Breast epithelium (tissue), 3 donors: ENCODE measurements around the gene KLHL29.

Experiments
- POLR2A ChIP-seq: fragments of 450-650 bp; IDR thresholded peaks from one replicate; pipeline ENCODE4 v1.6.1; 2016; ENCODE audit warnings: antibody characterized with exemption, mild to moderate bottlenecking, moderate library complexity
- POLR2AphosphoS5 ChIP-seq, 3 donors: sonication (generic); formaldehyde crosslinking; IDR thresholded peaks; one replicate each; pipeline ENCODE4 v1.6.1; 2017; ENCODE audit warnings: antibody characterized with exemption in 3 of 3
- TF ChIP-seq, protein P1 (sequence below), 3 donors: fragments of 450-650 bp; IDR thresholded peaks; one replicate each; pipeline ENCODE4 v1.5.1; 2016 to 2017; ENCODE audit warnings: antibody characterized with exemption in 3 of 3, mild to moderate bottlenecking in 3 of 3, moderate library complexity in 3 of 3

DNA sequence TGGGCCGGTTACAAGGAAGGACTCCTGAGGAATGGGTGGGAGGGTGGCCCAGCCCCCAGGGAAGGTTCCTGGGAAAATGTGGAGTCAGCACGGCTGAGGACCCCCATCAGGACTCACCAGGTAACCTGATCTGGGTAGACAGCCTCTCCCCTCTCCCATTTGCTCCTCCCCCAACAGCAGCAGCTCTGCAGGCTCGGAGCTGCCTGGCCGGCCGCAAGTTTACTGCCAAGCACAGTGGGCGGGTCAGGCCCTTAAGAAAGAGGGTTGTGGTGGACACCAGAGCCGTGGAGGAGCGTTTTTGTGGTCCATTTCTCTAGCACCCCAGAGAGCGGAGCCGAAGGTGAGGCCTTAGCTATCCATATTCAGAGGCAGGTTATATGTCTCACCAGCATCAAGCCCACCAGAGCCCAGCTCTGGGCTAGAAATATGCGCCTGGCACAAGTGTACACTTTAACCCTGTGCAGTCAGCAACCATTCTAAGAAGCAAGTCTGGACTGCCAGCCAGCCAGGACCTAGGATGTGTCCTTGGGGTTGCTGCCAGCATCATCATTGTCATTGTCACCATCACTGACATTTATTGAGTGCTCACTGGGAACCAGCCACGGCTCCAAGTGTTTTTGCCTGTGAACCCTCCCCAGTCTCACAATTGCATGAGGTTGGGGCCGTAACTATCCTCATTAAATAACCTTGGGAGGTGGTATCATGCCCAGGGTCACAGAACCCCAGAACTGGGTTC, 190.1 kb downstream of the KLHL29 start:
- TF ChIP-seq, protein P1, sequence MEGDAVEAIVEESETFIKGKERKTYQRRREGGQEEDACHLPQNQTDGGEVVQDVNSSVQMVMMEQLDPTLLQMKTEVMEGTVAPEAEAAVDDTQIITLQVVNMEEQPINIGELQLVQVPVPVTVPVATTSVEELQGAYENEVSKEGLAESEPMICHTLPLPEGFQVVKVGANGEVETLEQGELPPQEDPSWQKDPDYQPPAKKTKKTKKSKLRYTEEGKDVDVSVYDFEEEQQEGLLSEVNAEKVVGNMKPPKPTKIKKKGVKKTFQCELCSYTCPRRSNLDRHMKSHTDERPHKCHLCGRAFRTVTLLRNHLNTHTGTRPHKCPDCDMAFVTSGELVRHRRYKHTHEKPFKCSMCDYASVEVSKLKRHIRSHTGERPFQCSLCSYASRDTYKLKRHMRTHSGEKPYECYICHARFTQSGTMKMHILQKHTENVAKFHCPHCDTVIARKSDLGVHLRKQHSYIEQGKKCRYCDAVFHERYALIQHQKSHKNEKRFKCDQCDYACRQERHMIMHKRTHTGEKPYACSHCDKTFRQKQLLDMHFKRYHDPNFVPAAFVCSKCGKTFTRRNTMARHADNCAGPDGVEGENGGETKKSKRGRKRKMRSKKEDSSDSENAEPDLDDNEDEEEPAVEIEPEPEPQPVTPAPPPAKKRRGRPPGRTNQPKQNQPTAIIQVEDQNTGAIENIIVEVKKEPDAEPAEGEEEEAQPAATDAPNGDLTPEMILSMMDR (IDR thresholded peaks at IDR 0.05) = no peak
- TF ChIP-seq POLR2A (no peak), POLR2AphosphoS5 (IDR thresholded peaks at IDR 0.05) (no peak)
